ENCODE data around the gene RAB11FIP3. TPM values are rescaled to one million over a fixed set of nuclear protein-coding genes. Genes with fewer than 3 reads are reported as not detected.

RAB11FIP3 gene
- total and polyA plus RNA-seq, 9 donors, result 18.0 to 58.1 (median 38.1) TPM

GRCh38 chr16:543301-544164 lies 118.1 kb downstream of the RAB11FIP3 start:
- no peak for TF ChIP-seq EP300 (IDR thresholded peaks at IDR 0.05)
- no peak for TF ChIP-seq POLR2A (IDR thresholded peaks at IDR 0.05)
- no peak for TF ChIP-seq CTCF (IDR thresholded peaks at IDR 0.05)
- H3K27ac ChIP-seq, result no peak overlapping the region
- WGBS, 3 donors, result 86 to 93% (median 88%) methylated on average over 40 to 51 of the region's 51 CpGs
- H3K27me3 ChIP-seq, result no peaks in the 10 kb centered on the region
- DNase-seq, result no peak
- H3K4me3 ChIP-seq, result no peak overlapping the region
- peaks cover 3% of the 10 kb centered on the region for H3K4me1 ChIP-seq (ENCODE audit: insufficient read depth)
- H3K9me3 ChIP-seq, result no peaks in the 10 kb centered on the region
- H3K36me3 ChIP-seq, result no peaks in the 10 kb centered on the region
- intact Hi-C loops (cut with DNase I), result loop anchor here in 2 of 4 donors (10.0 kb wide), 1 partner anchor 121 kb away; the partner anchor contains the start of gene RHOT2 (in 2 of the 2)

- WGBS, 3 donors, result 70 to 86% (median 79%) methylated on average over 46 of the region's 46 CpGs
- TF ChIP-seq POLR2A (IDR thresholded peaks at IDR 0.05), result no peak
- no peak for TF ChIP-seq EP300 (IDR thresholded peaks at IDR 0.05)
- no peak for TF ChIP-seq CTCF (IDR thresholded peaks at IDR 0.05)
- peaks cover 3% of the 10 kb centered on the region for H3K4me1 ChIP-seq (ENCODE audit: insufficient read depth)
- H3K36me3 ChIP-seq, result no peaks in the 10 kb centered on the region
- H3K9me3 ChIP-seq, result no peaks in the 10 kb centered on the region
- H3K27me3 ChIP-seq, result no peaks in the 10 kb centered on the region
- no peak overlapping the region for H3K4me3 ChIP-seq
- DNase-seq, result no peak
- intact Hi-C loops (cut with DNase I), result loop anchor here in 2 of 4 donors (10.0 kb wide), 1 partner anchor 120 kb away; the partner anchor contains the start of gene RHOT2 (in 2 of the 2)
- no peak overlapping the region for H3K27ac ChIP-seq
Measured at GRCh38 chr16:544517-544916, 119.1 kb downstream of the RAB11FIP3 start.

- Histone ChIP-seq H3K27ac (no peak overlapping the region), H3K4me3 (peak overlapping the region; percentile 12), H3K27me3 (no peaks in the 10 kb centered on the region), H3K36me3 (no peaks in the 10 kb centered on the region), H3K4me1 (ENCODE audit: insufficient read depth) (peaks cover 3% of the 10 kb centered on the region), H3K9me3 (no peaks in the 10 kb centered on the region)
- TF ChIP-seq POLR2A (IDR thresholded peaks at IDR 0.05), result no peak
- TF ChIP-seq CTCF (IDR thresholded peaks at IDR 0.05), result peak; percentile 54 to 80 (median 79)
- intact Hi-C loops (cut with DNase I), result loop anchor here in 2 of 4 donors (10.0 kb wide), 1 partner anchor 118 kb away; the partner anchor contains the start of gene RHOT2 (in 2 of the 2)
- 41 to 57% (median 42%) methylated on average over 59 to 60 of the region's 60 CpGs for WGBS, 3 donors
- DNase-seq, result peak; percentile 88 to 95 (median 91)
Measured at GRCh38 chr16:546909-547770, 121.7 kb downstream of the RAB11FIP3 start.

- intact Hi-C loops (cut with DNase I), result loop anchor here in 2 of 4 donors (10.0 kb wide), 1 partner anchor 116 kb away; the partner anchor contains the start of gene RHOT2 (in 2 of the 2)
- Histone ChIP-seq H3K4me3 (no peak overlapping the region), H3K27ac (no peak overlapping the region), H3K36me3 (no peaks in the 10 kb centered on the region), H3K4me1 (ENCODE audit: insufficient read depth) (peaks cover 3% of the 10 kb centered on the region), H3K9me3 (no peaks in the 10 kb centered on the region), H3K27me3 (no peaks in the 10 kb centered on the region)
- 92 to 97% (median 93%) methylated on average over 20 to 21 of the region's 21 CpGs for WGBS, 3 donors
- no peak for DNase-seq
- no peak for TF ChIP-seq CTCF (IDR thresholded peaks at IDR 0.05)
- no peak for TF ChIP-seq EP300 (IDR thresholded peaks at IDR 0.05)
- no peak for TF ChIP-seq POLR2A (IDR thresholded peaks at IDR 0.05)
Measured at GRCh38 chr16:548586-548985, 123.1 kb downstream of the RAB11FIP3 start.

Measured in ovary (tissue), 9 donors.